ENCODE data around the gene PPIC.
"Not testable (repeated sequence)": the region's sequence is repeated elsewhere in the genome, so short reads cannot be mapped to it uniquely, and the experiment has no call there.

The PPIC gene

DNA sequence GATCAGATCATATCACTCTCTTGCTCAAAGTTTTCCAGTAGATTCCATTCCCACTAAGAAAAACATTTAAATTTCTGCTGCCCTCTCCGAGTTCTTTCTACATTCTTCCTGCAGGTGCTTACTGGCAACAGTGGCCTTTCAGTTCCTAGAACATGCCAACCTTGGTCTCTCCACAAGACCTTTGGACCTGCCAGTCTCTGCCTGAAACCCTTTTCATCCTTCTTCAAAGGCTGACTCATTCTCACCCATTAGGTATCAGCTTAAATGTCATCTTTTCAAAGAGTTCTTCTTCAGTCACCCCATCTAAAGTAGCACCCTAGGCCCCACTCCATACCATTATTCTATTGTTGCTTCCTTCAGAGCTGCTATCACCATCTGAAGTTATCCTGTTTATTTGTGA is 21.8 kb downstream of the PPIC start:
- DNase-seq: no peak
- intact Hi-C loops (cut with DNase I): no loop called here

DNA sequence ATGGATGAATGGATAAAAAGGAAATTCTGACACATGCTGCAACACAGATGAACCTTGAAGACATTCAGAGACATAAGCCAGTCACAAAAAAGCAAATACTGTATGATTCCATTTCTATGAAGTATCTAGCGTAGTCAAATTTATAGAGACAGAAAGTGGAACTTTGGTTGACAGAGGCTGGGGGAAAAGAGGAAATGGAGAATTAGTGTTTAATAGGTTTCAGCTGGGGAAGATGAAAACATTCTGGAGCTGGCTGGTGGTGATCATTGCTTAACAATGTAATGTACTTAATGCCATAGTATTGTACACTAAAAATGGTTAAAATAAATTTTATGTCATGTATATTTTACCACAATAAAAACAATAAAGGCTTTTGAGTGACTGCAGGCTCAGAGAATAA is 24.2 kb downstream of the PPIC start:
- intact Hi-C loops (cut with DNase I): no loop called here
- DNase-seq: no peak

- intact Hi-C loops (cut with DNase I): no loop called here
Measured at GRCh38 chr5:123007754-123008153, 28.8 kb downstream of the PPIC start.

GRCh38 chr5:123007182-123007581 is 29.3 kb downstream of the PPIC start:
- intact Hi-C loops (cut with DNase I): no loop called here
- DNase-seq: no peak

More at GRCh38 chr5:123007754-123008153, 28.8 kb downstream of the PPIC start:
- no peak for DNase-seq

DNA sequence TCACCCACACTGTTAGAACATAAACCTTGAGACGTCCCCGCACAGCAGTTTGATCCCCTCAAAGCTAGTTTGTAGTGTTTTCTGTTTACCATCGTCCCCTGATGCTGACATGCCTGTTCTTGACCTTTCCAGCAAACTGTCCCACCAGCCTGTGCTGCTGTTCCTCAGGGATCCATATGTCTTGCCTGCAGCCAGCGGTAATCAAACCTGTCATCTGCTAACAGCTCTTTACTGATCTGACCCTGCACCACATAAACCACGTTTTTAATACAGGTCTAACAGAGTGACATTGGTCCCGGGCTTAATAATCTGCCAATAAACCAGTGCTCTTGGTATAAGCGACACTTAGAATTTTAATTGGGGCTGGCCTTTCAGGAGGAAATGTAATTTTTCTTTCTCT is 34.7 kb downstream of the PPIC start:
- DNase-seq: no peak
- intact Hi-C loops (cut with DNase I): no loop called here

GRCh38 chr5:123000731-123001130 is 35.8 kb downstream of the PPIC start:
- intact Hi-C loops (cut with DNase I): no loop called here
- no peak for DNase-seq

DNA sequence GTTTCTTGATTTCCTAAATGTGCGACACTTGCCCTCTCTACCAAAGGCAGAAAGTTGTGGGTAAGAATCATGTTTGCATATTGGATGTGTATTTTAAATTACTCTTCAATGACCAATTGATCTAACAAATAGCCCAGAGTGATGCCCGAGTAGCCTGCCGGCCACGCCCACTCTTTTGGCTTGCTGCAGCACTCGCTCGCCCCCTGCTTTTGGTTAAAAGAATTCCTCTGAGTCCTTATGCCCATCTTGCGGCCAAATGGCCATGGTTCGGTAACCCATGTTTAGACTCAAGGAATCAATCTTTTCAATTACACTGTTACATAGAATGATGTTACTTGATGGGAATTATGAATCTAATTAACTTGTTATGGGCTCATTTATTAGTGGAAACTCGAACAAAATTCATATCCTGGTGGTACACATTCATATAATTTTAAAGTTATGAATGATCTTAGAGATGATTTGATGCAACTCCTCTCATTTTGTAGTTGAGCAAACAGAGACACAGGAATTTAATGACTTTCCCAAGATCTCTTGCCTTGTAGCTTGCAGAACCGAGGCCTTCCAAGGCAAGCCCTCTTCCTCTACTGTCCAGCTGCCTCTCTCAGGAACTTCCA is 36.5 kb downstream of the PPIC start:
- intact Hi-C loops (cut with DNase I): no loop called here
- peak in 2 of 10 donors; percentile 9 to 82 for DNase-seq

DNA sequence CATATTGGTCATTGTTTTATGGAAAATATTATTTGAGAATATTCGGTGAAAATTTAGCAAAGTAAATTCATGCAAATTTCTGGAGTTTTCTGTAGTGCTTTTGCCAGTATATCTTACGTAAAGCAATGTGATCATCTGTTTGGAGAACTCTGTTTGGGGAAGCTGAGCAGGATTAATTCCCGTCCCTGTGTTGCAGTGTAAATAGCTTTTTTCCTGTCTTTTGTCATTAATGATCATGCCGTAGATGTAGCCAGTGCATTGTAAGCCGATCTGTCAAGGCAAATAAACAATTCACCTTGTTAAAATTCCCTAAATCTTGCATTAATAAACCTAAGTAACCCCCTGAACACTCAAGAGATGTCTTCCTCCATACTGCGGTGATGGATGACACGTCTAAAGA is 39.2 kb downstream of the PPIC start:
- intact Hi-C loops (cut with DNase I): no loop called here
- DNase-seq: no peak

- intact Hi-C loops (cut with DNase I): no loop called here
- DNase-seq: no peak
Measured at GRCh38 chr5:122996091-122996490, 40.4 kb downstream of the PPIC start.

DNA sequence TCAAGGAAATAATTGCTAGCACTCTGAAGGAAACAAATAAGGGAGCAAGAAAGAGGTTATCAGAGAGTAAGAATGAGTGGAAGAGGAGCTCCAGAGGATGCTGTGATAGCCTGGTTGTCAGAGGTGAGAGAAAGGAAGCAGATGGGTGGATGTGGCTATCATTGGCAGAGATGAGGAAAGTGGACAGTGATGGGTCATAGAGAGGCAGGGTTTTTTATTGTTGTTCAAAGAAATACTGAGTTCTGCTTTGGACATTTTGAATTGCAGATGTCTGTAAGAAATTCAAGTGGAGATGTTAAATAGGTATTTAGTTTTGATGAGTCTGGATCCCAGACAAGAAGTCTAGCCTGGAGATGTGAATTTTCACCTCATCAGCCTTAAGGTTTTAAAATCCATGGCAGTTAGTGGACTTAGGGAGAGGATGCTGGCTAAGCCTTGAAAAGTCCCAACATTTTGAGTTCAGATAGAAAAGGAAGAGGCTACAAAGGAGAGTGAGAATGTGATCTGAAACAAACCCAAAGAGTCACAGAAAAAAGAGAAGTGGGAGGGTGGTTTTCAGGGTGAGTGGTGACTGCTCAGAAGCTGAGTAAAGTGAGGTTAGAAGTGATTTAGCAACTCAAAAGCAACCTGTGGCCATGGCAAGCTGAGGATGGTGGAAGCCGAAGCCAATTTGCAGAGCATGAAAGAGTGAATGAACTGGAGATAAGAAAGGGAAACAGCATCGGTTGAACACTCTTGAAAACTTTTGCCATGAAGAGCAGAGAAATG is 50.4 kb downstream of the PPIC start:
- intact Hi-C loops (cut with DNase I): no loop called here
- DNase-seq: no peak

DNA sequence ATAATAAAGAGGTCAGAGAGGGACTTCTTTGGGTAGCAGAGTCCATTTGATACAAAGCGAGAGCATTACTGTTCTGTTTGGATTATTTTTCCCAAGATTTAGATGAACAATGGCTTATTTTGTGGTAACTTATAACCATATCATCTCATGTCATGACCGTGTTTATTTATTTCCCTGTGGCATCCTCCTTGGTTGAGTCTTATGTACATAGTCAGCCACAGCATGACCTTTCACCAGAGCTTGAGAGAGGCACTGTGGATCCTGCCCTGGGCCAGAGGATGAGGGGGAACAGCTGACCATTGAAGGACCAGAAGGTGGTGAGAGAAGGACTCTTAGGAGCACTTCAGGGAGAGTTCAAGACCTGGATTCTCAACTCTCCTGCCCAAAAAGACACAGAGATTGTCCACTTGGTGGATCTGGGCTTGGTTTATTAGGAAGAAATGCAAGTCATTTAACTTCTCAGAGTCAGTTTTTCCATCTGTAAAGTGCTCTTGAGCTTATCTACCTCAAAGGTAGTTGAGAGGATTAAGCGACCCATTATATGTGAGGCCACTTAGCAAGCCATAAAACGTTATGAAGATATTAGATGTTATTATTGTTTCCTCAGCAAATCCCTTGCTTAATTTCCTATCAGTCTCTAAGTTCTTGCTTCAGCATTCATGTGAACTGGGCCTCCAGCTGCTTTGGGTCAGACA is 51.4 kb downstream of the PPIC start:
- no peak for DNase-seq
- intact Hi-C loops (cut with DNase I): no loop called here

GRCh38 chr5:122984425-122984824 is 52.1 kb downstream of the PPIC start:
- intact Hi-C loops (cut with DNase I): no loop called here
- DNase-seq: no peak

- intact Hi-C loops (cut with DNase I): no loop called here
Measured at GRCh38 chr5:122982376-122982775, 54.1 kb downstream of the PPIC start.

GRCh38 chr5:122981846-122982245 is 54.7 kb downstream of the PPIC start:
- intact Hi-C loops (cut with DNase I): no loop called here
- no peak for DNase-seq

More at GRCh38 chr5:122982376-122982775, 54.1 kb downstream of the PPIC start:
- no peak for DNase-seq

GRCh38 chr5:122978644-122979297 is 57.8 kb downstream of the PPIC start:
- intact Hi-C loops (cut with DNase I): no loop called here
- DNase-seq: no peak

DNA sequence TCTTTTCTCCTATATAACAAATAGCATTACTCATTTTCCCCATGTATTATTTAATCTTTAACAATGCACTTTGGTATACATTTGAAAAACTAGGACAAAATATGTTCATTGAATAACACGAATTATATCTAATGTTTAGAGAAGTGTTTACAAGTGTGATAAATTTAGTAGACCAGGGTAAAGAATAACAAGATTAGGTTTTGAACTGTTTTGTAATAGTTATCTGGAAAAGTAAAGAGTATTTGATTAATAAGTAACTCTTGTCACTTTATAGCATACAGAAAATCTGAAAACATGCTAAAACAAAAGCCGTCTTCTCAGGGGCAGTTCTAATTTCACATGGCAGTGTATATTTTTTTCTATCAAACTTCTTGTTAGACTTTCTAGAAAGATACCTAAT is 58.5 kb downstream of the PPIC start:
- intact Hi-C loops (cut with DNase I): no loop called here
- DNase-seq: no peak

DNA sequence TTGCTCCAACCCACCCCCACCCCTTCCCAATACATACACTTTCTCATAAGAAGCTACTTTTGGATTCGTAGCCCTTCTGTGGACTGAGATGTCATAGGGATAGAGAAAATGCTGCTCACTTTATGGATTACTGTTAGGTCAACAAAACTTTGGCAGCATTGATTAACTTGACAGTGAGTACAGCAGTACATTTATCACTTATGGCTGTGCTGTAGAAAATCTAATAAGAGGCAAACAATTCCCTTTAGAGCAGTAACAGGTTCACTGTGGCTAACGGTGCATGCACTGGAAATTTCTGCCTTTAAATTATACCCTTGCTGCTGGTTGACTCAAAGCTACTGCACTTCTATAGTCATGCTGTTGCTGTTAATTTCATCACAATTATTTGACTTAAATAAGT is 59.2 kb downstream of the PPIC start:
- intact Hi-C loops (cut with DNase I): no loop called here

DNA sequence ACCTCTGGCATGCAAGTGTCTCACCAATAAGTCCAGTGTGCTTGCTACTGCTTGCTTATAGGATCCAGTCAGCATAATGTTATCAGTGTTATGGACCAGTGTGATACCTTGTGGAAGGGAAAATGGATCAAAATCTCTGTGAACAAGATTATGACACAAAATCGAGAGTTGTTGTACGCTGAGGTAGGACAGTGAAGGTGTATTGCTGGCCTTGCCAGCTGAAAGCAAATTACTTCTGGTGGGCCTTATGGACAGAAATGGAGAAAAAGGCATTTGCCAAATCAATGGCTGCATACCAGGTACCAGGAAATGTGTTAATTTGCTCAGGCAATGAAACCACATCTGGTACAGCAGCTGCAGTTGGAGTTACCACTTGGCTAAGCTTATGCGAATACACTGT is 62.3 kb downstream of the PPIC start:
- intact Hi-C loops (cut with DNase I); DNase-seq: not testable (repeated sequence)

More for the DNA sequence above, 59.2 kb downstream of the PPIC start:
- DNase-seq: no peak

- intact Hi-C loops (cut with DNase I); DNase-seq: not testable (repeated sequence)
Measured at GRCh38 chr5:122973759-122974158, 62.8 kb downstream of the PPIC start.

Measured in posterior cingulate gyrus (tissue), 11 donors.